Mucosa of stomach (tissue), 1 donor: ENCODE data around the gene GPBP1L1.
"Not testable (repeated sequence)": the region's sequence is repeated elsewhere in the genome, so short reads cannot be mapped to it uniquely, and the experiment has no call there.

ENCODE experiments used
- H3K27me3 ChIP-seq: one replicate; pipeline ENCODE4 v1.7.0; 2013; ENCODE audit warnings: mild to moderate bottlenecking, low read length; ENCODE audit not compliant: control insufficient read depth, insufficient read depth
- H3K36me3 ChIP-seq: one replicate; pipeline ENCODE4 v1.7.0; 2013; ENCODE audit warnings: low read length; ENCODE audit not compliant: control insufficient read depth, insufficient read depth
- H3K4me1 ChIP-seq: one replicate; pipeline ENCODE4 v1.7.0; 2013; ENCODE audit warnings: mild to moderate bottlenecking, low read length; ENCODE audit not compliant: control insufficient read depth, insufficient read depth
- H3K4me3 ChIP-seq: one replicate; pipeline ENCODE4 v1.7.0; 2013; ENCODE audit warnings: low read length
- H3K9ac ChIP-seq: one replicate; pipeline ENCODE4 v1.7.0; 2013; ENCODE audit warnings: mild to moderate bottlenecking, low read length, moderate library complexity
- H3K9me3 ChIP-seq: one replicate; pipeline ENCODE4 v1.7.0; 2013; ENCODE audit warnings: mild to moderate bottlenecking, low read length, moderate library complexity; ENCODE audit not compliant: control insufficient read depth
- donor health status: Pancreatic carcinoma.

GPBP1L1 gene

GRCh38 chr1:45676553-45676952 is 9.8 kb downstream of the GPBP1L1 start:
- not testable (repeated sequence) for H3K9ac ChIP-seq, H3K9me3 ChIP-seq, H3K36me3 ChIP-seq, H3K4me3 ChIP-seq, H3K27me3 ChIP-seq
- peaks cover 10% of the 10 kb centered on the region for H3K4me1 ChIP-seq

GRCh38 chr1:45674478-45674877 is 11.9 kb downstream of the GPBP1L1 start:
- peaks cover 10% of the 10 kb centered on the region for H3K4me1 ChIP-seq

GRCh38 chr1:45673956-45674355 is 12.4 kb downstream of the GPBP1L1 start:
- no peaks in the 10 kb centered on the region for H3K27me3 ChIP-seq
- peaks cover 10% of the 10 kb centered on the region for H3K4me1 ChIP-seq
- H3K9me3 ChIP-seq, result no peaks in the 10 kb centered on the region
- no peaks in the 10 kb centered on the region for H3K36me3 ChIP-seq
- H3K4me3 ChIP-seq, result no peak overlapping the region
- no peak overlapping the region for H3K9ac ChIP-seq

More at GRCh38 chr1:45674478-45674877, 11.9 kb downstream of the GPBP1L1 start:
- Histone ChIP-seq H3K9me3 (no peaks in the 10 kb centered on the region), H3K4me3 (no peak overlapping the region), H3K9ac (no peak overlapping the region), H3K36me3 (no peaks in the 10 kb centered on the region), H3K27me3 (no peaks in the 10 kb centered on the region)

GRCh38 chr1:45669859-45670655 is 16.3 kb downstream of the GPBP1L1 start:
- Histone ChIP-seq H3K27me3 (no peaks in the 10 kb centered on the region), H3K4me3 (no peak overlapping the region), H3K9me3 (no peaks in the 10 kb centered on the region), H3K9ac (no peak overlapping the region), H3K36me3 (no peaks in the 10 kb centered on the region), H3K4me1 (peaks cover 14% of the 10 kb centered on the region)

- Histone ChIP-seq H3K27me3 (no peaks in the 10 kb centered on the region), H3K9me3 (no peaks in the 10 kb centered on the region), H3K9ac (no peak overlapping the region), H3K36me3 (no peaks in the 10 kb centered on the region), H3K4me1 (peaks cover 14% of the 10 kb centered on the region), H3K4me3 (no peak overlapping the region)
Measured at GRCh38 chr1:45669379-45669778, 17.0 kb downstream of the GPBP1L1 start.

- Histone ChIP-seq H3K4me1 (peaks cover 14% of the 10 kb centered on the region), H3K9ac (no peak overlapping the region), H3K27me3 (no peaks in the 10 kb centered on the region), H3K9me3 (no peaks in the 10 kb centered on the region), H3K36me3 (no peaks in the 10 kb centered on the region), H3K4me3 (no peak overlapping the region)
Measured at GRCh38 chr1:45668526-45668925, 17.8 kb downstream of the GPBP1L1 start.

- Histone ChIP-seq H3K9ac (no peak overlapping the region), H3K36me3 (no peaks in the 10 kb centered on the region), H3K4me3 (no peak overlapping the region), H3K9me3 (no peaks in the 10 kb centered on the region), H3K27me3 (no peaks in the 10 kb centered on the region), H3K4me1 (peaks cover 8% of the 10 kb centered on the region)
Measured at GRCh38 chr1:45667321-45668111, 18.8 kb downstream of the GPBP1L1 start.

- Histone ChIP-seq H3K4me1 (peaks cover 8% of the 10 kb centered on the region), H3K9ac (no peak overlapping the region), H3K9me3 (no peaks in the 10 kb centered on the region), H3K27me3 (no peaks in the 10 kb centered on the region), H3K36me3 (no peaks in the 10 kb centered on the region), H3K4me3 (no peak overlapping the region)
Measured at GRCh38 chr1:45666836-45667235, 19.5 kb downstream of the GPBP1L1 start.

GRCh38 chr1:45660336-45660735 is 26.0 kb downstream of the GPBP1L1 start:
- no peaks in the 10 kb centered on the region for H3K27me3 ChIP-seq
- H3K4me1 ChIP-seq, result peaks cover 12% of the 10 kb centered on the region
- H3K9ac ChIP-seq, result no peak overlapping the region
- H3K4me3 ChIP-seq, result no peak overlapping the region
- H3K9me3 ChIP-seq, result no peaks in the 10 kb centered on the region
- peaks cover 9% of the 10 kb centered on the region for H3K36me3 ChIP-seq

GRCh38 chr1:45659222-45659621 is 27.1 kb downstream of the GPBP1L1 start:
- Histone ChIP-seq H3K9me3 (no peaks in the 10 kb centered on the region), H3K4me3 (no peak overlapping the region), H3K27me3 (no peaks in the 10 kb centered on the region), H3K36me3 (peaks cover 9% of the 10 kb centered on the region), H3K9ac (no peak overlapping the region), H3K4me1 (peaks cover 12% of the 10 kb centered on the region)

- Histone ChIP-seq H3K9me3 (no peaks in the 10 kb centered on the region), H3K4me1 (peaks cover 12% of the 10 kb centered on the region), H3K27me3 (no peaks in the 10 kb centered on the region), H3K9ac (no peak overlapping the region), H3K4me3 (no peak overlapping the region), H3K36me3 (peaks cover 9% of the 10 kb centered on the region)
Measured at GRCh38 chr1:45658171-45658570, 28.2 kb downstream of the GPBP1L1 start.

- Histone ChIP-seq H3K4me3 (no peak overlapping the region), H3K36me3 (peaks cover 9% of the 10 kb centered on the region), H3K27me3 (no peaks in the 10 kb centered on the region), H3K9ac (no peak overlapping the region), H3K9me3 (no peaks in the 10 kb centered on the region), H3K4me1 (peaks cover 12% of the 10 kb centered on the region)
Measured at GRCh38 chr1:45656573-45657226, 29.6 kb downstream of the GPBP1L1 start.
